ENCODE data around the gene EFEMP2. TPM values are rescaled to one million over a fixed set of nuclear protein-coding genes. Genes with fewer than 3 reads are reported as not detected.
A peak's percentile ranks its signal among the peaks of the same experiment; 100 is the strongest.

Gene EFEMP2
- total RNA-seq, 4 donors from 2014 or later, result 70.7 to 125 (median 91.4) TPM

DNA sequence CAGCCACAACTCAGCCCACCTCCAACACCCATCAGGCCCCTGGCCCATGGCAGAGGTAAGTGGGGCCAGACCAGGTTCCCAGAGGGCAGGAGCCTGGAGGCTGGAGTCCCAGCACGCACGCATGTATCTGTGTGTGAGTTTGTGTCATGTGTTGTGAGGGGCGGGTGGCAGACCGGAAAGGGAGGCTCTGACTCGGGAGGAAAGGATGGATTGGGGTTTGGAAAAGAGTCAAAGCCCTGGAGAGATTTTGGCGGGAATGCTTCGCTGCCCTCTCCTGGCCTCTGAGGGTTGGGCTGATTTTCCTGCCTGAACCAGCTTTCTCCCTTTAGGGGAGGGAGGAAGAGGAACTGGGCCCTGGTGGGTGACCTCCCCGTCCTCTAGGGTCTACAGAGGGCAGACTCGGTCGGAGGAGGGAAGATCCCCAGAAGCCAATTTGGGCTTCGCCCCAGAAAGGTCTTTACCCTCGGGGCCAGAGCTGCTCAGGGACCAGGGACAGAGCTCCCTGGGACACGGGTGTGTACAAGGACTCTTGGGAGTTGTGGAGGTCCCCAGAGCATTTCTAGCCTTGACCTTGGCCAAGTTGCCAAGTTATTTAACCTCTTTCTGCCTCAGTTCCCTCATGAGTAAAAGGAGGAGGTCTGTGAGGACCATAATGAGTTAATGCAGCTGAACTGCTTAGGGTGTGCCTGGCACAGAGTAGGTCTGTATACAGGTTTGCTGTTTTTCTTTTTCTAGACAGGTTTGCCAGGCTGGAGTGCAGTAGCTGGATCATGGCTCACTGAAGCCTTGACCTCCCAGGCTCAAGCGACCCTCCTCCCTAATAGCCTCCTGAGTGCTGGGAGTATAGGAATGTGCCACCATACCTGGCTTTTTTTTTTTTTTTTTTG is 39.3 kb upstream of the EFEMP2 start:
- H3K9me3 ChIP-seq, result no peaks in the 10 kb centered on the region
- no peak overlapping the region for H3K27ac ChIP-seq
- 20 to 21% methylated on average over 9 to 12 of the region's 14 CpGs for WGBS, 2 donors
- no peaks in the 10 kb centered on the region for H3K36me3 ChIP-seq
- TF ChIP-seq POLR2A (IDR thresholded peaks at IDR 0.05), result no peak
- TF ChIP-seq, protein P1, sequence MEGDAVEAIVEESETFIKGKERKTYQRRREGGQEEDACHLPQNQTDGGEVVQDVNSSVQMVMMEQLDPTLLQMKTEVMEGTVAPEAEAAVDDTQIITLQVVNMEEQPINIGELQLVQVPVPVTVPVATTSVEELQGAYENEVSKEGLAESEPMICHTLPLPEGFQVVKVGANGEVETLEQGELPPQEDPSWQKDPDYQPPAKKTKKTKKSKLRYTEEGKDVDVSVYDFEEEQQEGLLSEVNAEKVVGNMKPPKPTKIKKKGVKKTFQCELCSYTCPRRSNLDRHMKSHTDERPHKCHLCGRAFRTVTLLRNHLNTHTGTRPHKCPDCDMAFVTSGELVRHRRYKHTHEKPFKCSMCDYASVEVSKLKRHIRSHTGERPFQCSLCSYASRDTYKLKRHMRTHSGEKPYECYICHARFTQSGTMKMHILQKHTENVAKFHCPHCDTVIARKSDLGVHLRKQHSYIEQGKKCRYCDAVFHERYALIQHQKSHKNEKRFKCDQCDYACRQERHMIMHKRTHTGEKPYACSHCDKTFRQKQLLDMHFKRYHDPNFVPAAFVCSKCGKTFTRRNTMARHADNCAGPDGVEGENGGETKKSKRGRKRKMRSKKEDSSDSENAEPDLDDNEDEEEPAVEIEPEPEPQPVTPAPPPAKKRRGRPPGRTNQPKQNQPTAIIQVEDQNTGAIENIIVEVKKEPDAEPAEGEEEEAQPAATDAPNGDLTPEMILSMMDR (IDR thresholded peaks at IDR 0.05), result peak in 1 of 6 experiments; percentile 16
- no peaks in the 10 kb centered on the region for H3K27me3 ChIP-seq
- intact Hi-C loops (cut with DNase I), result no loop called here
- no peak for DNase-seq
- H3K4me3 ChIP-seq (replicated peaks in 1 of 3), result no peak overlapping the region
- H3K4me1 ChIP-seq, result peaks cover 2 to 31% of the 10 kb centered on the region in 2 donors

DNA sequence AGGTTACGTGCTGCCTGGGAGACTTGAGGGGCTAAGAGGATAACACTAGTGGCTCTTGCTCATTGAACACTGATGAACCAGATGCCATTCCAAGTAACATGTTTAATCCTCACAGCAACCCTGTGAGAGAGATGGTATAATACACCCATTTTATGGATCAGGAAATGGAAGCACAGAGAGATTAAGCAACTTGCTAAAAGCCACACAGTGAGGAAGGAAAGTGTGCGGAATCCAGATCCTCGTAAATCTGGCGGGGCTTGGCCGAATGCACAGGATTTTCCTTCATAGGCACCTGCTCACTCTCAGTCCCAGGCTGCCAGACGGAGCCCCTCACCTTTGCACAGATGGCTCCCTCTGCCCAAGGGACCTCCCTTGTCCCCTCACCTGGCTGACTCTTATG is 35.3 kb upstream of the EFEMP2 start:
- Histone ChIP-seq H3K4me3 (replicated peaks in 1 of 3) (no peak overlapping the region), H3K27ac (no peak overlapping the region), H3K9me3 (no peaks in the 10 kb centered on the region), H3K36me3 (no peaks in the 10 kb centered on the region), H3K4me1 (peaks cover 0 to 11% of the 10 kb centered on the region in 2 donors), H3K27me3 (no peaks in the 10 kb centered on the region)
- WGBS, 2 donors, result 86 to 93% methylated on average over 6 of the region's 6 CpGs
- intact Hi-C loops (cut with DNase I), result no loop called here
- TF ChIP-seq, protein P1 (IDR thresholded peaks at IDR 0.05), result no peak
- TF ChIP-seq POLR2A (IDR thresholded peaks at IDR 0.05), result no peak
- no peak for DNase-seq

DNA sequence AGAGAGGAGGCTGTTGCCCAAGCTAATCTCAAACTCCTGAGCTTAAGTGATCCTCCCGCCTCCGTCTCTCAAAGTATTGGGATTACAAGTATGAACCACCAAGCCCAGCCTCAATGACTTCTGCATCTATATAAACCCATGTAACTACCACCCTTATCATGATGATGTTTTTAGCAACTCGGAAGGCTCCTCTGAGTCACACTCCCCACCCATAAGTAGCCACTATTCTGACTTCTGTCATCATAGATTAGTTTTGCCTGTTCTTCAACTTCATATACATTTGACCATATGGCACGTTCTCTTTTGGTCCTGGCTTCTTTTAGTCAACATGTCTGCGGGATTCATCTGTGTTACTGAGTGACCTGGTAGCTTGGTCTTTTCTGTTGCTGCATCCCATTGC is 34.0 kb upstream of the EFEMP2 start:
- H3K36me3 ChIP-seq, result no peaks in the 10 kb centered on the region
- no peaks in the 10 kb centered on the region for H3K27me3 ChIP-seq
- peaks cover 0 to 4% of the 10 kb centered on the region in 2 donors for H3K4me1 ChIP-seq
- no peak for DNase-seq
- intact Hi-C loops (cut with DNase I), result no loop called here
- no peak for TF ChIP-seq POLR2A (IDR thresholded peaks at IDR 0.05)
- TF ChIP-seq, protein P1 (IDR thresholded peaks at IDR 0.05), result no peak
- WGBS, 2 donors, result 92% methylated on average over 5 of the region's 5 CpGs
- no peaks in the 10 kb centered on the region for H3K9me3 ChIP-seq
- H3K27ac ChIP-seq, result no peak overlapping the region
- H3K4me3 ChIP-seq (replicated peaks in 1 of 3), result no peak overlapping the region

DNA sequence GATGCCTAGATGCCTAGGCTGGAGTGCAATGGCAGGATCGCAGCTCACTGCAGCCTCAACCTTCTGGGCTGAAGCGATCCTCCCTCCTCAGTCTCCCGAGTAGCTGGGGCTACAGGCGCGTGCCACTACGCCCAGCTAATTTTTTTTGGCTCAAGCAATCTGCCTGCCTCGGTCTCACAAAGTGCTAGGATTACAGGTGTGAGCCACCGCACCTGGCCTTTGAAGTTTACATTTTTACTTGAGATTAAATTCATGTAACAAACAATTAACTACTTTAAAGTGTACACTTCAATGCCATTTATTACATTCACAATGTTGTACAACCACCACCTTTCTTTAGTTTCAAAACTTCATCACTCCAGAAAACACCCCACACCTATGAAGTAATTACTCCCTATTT is 31.1 kb upstream of the EFEMP2 start:
- intact Hi-C loops (cut with DNase I), result no loop called here
- Histone ChIP-seq H3K4me3 (replicated peaks in 1 of 3) (no peak overlapping the region), H3K27me3 (peaks cover 9% of the 10 kb centered on the region), H3K27ac (no peak overlapping the region), H3K4me1 (peaks cover 13 to 15% of the 10 kb centered on the region in 2 donors), H3K9me3 (no peaks in the 10 kb centered on the region), H3K36me3 (no peaks in the 10 kb centered on the region)
- no peak for DNase-seq
- WGBS, 2 donors, result 83 to 84% methylated on average over 8 of the region's 8 CpGs
- TF ChIP-seq POLR2A (IDR thresholded peaks at IDR 0.05), result no peak
- TF ChIP-seq, protein P1 (IDR thresholded peaks at IDR 0.05), result no peak

DNA sequence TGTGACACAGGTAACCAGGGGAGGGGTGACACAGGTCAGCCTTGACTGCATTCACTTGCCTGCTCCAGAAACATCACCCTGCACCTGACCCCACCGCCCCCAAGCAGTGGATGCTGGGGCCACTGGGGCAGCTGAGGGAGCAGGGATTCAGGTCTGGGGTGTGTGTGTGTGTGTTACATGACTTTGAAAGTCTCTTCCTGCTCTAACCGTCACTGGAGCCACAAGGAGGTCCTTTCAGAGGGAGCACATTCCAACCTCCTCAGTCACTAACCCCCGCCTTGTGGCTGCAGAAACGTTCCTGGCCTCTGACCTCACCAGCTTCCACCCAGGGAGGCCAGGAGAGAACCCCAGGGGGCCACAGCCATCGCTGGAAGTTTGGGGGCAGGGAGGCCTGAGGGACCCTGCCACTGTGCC is 30.5 kb upstream of the EFEMP2 start:
- peaks cover 9% of the 10 kb centered on the region for H3K27me3 ChIP-seq
- no peaks in the 10 kb centered on the region for H3K9me3 ChIP-seq
- H3K4me1 ChIP-seq, result peaks cover 13 to 15% of the 10 kb centered on the region in 2 donors
- TF ChIP-seq, protein P1 (IDR thresholded peaks at IDR 0.05), result no peak
- H3K4me3 ChIP-seq (replicated peaks in 1 of 3), result no peak overlapping the region
- intact Hi-C loops (cut with DNase I), result no loop called here
- DNase-seq, result no peak
- no peak overlapping the region for H3K27ac ChIP-seq
- H3K36me3 ChIP-seq, result no peaks in the 10 kb centered on the region
- WGBS, 2 donors, result 14 to 50% methylated on average over 4 of the region's 5 CpGs
